RWPE2 (cell line): Measurements from ENCODE around the gene GPATCH2.
A peak's percentile ranks its signal among the peaks of the same experiment; 100 is the strongest.

Source experiments
- ATAC-seq: fragments of 200-7000 bp; cut with Tn5 transposase; 3 replicates; pipeline ENCODE4 v1.9.1; 2021; ENCODE audit warnings: low read depth
- DNase-seq: peaks from one replicate; pipeline ENCODE4 v3.0.0-alpha.2; 2020; ENCODE audit warnings: low spot score
- H3K27ac ChIP-seq: fragments of 450-650 bp; 2 replicates; pipeline ENCODE4 v1.5.1; 2017; ENCODE audit warnings: mild to moderate bottlenecking; ENCODE audit not compliant: poor library complexity, severe bottlenecking
- H3K27me3 ChIP-seq: fragments of 250-450 bp; sonication (Bioruptor Pico); 2 replicates; pipeline ENCODE4 v1.5.1; 2021; ENCODE audit warnings: mild to moderate bottlenecking, moderate library complexity; ENCODE audit not compliant: insufficient read depth, poor library complexity, severe bottlenecking
- H3K36me3 ChIP-seq: fragments of 250-450 bp; sonication (Bioruptor Pico); 2 replicates; pipeline ENCODE4 v1.5.1; 2020; ENCODE audit warnings: low read depth, mild to moderate bottlenecking, moderate library complexity
- H3K4me1 ChIP-seq: fragments of 250-450 bp; sonication (Bioruptor Pico); 2 replicates; pipeline ENCODE4 v1.5.1; 2021; ENCODE audit warnings: mild to moderate bottlenecking, moderate library complexity; ENCODE audit not compliant: insufficient read depth, poor library complexity, severe bottlenecking
- H3K4me3 ChIP-seq: fragments of 250-450 bp; sonication (Bioruptor Pico); 2 replicates; pipeline ENCODE4 v1.5.1; 2021; ENCODE audit warnings: mild to moderate bottlenecking, moderate library complexity; ENCODE audit not compliant: severe bottlenecking
- H3K9me3 ChIP-seq: fragments of 250-450 bp; sonication (Bioruptor Pico); 2 replicates; pipeline ENCODE4 v1.5.1; 2021; ENCODE audit warnings: mild to moderate bottlenecking, moderate library complexity; ENCODE audit not compliant: severe bottlenecking
- TF ChIP-seq, protein P1 (sequence below): fragments of 450-650 bp; IDR thresholded peaks from one replicate; pipeline ENCODE4 v1.5.1; 2017; ENCODE audit warnings: mild to moderate bottlenecking, moderate library complexity; ENCODE audit not compliant: poor library complexity, severe bottlenecking

The GPATCH2 gene

DNA sequence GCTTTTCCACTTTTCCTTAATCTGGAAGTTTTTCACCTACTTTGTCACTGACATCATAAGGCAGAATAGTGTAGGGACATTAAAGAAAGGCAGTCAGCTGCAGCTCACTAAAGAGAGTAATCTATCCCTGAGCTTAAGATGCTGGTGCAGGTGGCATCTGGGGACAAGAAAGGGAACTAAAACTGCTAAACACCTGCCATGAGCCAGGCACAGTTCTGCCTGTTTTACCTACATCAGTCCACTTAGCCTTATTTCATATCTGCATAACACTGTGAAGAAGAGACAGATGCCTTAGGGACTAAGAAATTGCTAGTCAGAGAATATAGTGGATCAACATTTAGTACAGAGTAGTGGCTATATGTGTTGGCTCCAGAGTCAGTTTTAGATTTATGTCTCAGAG, 88.1 kb downstream of the GPATCH2 start:
- Histone ChIP-seq H3K4me1 (no peaks in the 10 kb centered on the region), H3K4me3 (no peak overlapping the region), H3K36me3 (no peaks in the 10 kb centered on the region), H3K27ac (no peak overlapping the region), H3K27me3 (no peaks in the 10 kb centered on the region), H3K9me3 (no peaks in the 10 kb centered on the region)
- no peak for DNase-seq
- TF ChIP-seq, protein P1, sequence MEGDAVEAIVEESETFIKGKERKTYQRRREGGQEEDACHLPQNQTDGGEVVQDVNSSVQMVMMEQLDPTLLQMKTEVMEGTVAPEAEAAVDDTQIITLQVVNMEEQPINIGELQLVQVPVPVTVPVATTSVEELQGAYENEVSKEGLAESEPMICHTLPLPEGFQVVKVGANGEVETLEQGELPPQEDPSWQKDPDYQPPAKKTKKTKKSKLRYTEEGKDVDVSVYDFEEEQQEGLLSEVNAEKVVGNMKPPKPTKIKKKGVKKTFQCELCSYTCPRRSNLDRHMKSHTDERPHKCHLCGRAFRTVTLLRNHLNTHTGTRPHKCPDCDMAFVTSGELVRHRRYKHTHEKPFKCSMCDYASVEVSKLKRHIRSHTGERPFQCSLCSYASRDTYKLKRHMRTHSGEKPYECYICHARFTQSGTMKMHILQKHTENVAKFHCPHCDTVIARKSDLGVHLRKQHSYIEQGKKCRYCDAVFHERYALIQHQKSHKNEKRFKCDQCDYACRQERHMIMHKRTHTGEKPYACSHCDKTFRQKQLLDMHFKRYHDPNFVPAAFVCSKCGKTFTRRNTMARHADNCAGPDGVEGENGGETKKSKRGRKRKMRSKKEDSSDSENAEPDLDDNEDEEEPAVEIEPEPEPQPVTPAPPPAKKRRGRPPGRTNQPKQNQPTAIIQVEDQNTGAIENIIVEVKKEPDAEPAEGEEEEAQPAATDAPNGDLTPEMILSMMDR: no peak
- no peak for ATAC-seq

DNA sequence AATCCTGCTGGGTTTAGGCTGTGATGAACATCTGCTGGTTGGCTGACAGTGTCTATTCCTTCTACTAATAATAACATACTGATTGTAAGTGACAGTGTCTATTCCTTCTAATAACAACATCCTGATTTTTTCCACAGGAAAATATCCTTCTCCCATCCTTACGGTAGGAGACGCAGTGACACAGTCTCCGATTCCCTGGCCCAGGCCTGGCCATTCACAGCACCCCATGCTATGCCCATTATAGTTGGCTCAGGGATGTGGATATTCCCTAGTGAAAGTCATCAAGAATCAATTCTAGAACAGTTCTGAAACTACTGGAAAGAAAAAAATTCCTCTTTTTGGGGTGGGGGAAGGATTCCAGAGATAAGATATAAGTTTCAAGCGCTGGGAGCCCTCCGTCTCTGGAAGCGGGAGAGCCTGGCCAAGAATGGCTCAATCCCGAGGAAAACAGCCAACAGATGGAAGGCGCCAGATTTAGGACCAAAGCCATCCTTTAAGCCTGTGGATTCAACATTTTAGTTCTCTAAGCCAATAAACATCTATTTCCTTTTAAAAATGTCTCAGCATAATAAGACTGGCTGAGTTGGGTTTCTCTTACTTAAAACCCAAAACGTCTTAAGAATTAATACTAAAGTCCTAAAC, 88.6 kb downstream of the GPATCH2 start:
- Histone ChIP-seq H3K4me3 (no peak overlapping the region), H3K27me3 (no peaks in the 10 kb centered on the region), H3K9me3 (no peaks in the 10 kb centered on the region), H3K4me1 (no peaks in the 10 kb centered on the region), H3K36me3 (no peaks in the 10 kb centered on the region), H3K27ac (no peak overlapping the region)
- no peak for ATAC-seq
- TF ChIP-seq, protein P1: no peak
- DNase-seq: no peak

DNA sequence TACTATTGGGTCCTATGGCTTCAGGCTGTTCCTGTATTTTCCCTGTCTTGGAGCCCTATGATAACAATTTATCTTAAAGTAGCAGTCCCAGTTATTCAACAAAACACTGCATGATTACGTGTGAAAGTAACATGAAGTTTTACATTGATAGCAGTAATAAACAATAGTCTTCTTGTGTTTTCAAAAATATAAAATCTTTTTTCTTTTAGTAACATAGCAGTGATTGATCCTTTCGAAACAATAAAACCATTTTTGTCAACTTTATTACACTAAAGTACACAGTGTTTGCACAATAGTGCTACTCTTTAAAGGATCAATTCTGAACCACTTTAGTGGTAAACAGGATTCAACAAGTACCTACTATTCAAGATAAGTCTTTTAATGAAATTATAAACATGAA, 90.6 kb downstream of the GPATCH2 start:
- no peaks in the 10 kb centered on the region for H3K4me1 ChIP-seq
- no peak overlapping the region for H3K27ac ChIP-seq
- TF ChIP-seq, protein P1: no peak
- no peak overlapping the region for H3K4me3 ChIP-seq
- H3K36me3 ChIP-seq: no peaks in the 10 kb centered on the region
- no peak for DNase-seq
- H3K27me3 ChIP-seq: no peaks in the 10 kb centered on the region
- H3K9me3 ChIP-seq: no peaks in the 10 kb centered on the region
- no peak for ATAC-seq

DNA sequence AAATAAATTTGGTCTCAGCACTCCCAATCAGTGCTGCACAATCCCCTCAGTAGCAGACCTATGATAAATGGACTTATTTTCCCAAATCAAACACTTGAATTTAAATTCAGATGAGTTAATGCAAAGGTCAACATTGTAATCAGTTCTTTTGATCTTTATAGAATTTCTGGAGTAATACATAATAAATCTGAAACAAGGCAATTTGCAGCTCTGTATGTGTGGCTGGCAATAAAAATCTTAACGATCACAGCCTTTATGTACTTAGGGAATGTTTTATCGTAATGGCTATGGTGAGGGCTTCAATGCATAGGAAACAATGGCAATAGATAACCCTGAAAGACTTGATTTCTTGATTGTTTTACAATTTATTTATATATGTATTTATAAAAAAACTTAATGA, 91.4 kb downstream of the GPATCH2 start:
- no peaks in the 10 kb centered on the region for H3K4me1 ChIP-seq
- H3K36me3 ChIP-seq: no peaks in the 10 kb centered on the region
- TF ChIP-seq, protein P1: no peak
- no peak overlapping the region for H3K4me3 ChIP-seq
- no peak for ATAC-seq
- H3K9me3 ChIP-seq: no peaks in the 10 kb centered on the region
- no peaks in the 10 kb centered on the region for H3K27me3 ChIP-seq
- DNase-seq: no peak
- H3K27ac ChIP-seq: no peak overlapping the region

DNA sequence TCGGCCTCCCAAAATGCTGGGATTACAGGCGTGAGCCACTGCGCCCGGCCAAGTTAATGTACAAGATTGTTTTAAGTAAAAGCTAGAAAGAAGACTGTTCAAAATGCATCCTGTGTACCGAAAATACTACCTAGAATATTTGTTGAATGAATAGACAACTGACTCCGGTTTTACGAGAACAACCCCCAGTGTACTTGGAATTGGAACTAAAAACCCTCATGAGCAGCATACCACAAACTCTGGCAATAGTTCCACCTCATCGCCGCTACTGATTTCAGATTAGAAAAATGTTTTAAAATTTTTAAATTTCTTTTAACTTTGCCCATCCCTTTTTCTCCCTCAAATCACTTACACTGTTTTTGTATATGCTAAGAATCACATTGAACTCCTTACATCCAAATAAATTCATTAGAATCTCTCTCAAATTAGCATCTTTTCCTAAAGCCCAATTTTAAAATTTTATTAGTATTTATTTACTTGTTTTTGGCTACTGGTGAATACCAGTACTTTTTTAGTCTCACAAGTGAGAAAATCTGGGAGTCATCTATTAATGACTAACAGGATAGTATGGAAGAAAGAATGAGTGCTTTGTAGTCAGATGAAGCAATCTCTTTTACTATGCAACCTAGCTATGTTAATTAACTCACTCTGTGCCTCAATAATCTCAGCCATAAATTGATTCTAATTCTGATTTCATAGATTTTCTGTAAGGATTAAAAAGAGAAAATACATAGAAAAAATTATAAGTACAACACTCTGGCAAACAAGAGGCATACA, 95.1 kb downstream of the GPATCH2 start:
- H3K9me3 ChIP-seq: no peaks in the 10 kb centered on the region
- ATAC-seq: peak; percentile 33; the same call in 1 of the 3 replicates
- TF ChIP-seq, protein P1: no peak

More for the DNA sequence above, 95.1 kb downstream of the GPATCH2 start:
- DNase-seq: no peak
- no peaks in the 10 kb centered on the region for H3K36me3 ChIP-seq
- H3K4me1 ChIP-seq: no peaks in the 10 kb centered on the region
- no peak overlapping the region for H3K4me3 ChIP-seq
- H3K27me3 ChIP-seq: no peaks in the 10 kb centered on the region
- no peak overlapping the region for H3K27ac ChIP-seq
